Measurements from ENCODE around the gene CD200. TPM values are rescaled to one million over a fixed set of nuclear protein-coding genes. Genes with fewer than 3 reads are reported as not detected.
"Not testable (repeated sequence)": the region's sequence is repeated elsewhere in the genome, so short reads cannot be mapped to it uniquely, and the experiment has no call there.

Gene CD200
- polyA plus RNA-seq, 3 donors = 34.1 to 41.0 (median 37.6) TPM

DNA sequence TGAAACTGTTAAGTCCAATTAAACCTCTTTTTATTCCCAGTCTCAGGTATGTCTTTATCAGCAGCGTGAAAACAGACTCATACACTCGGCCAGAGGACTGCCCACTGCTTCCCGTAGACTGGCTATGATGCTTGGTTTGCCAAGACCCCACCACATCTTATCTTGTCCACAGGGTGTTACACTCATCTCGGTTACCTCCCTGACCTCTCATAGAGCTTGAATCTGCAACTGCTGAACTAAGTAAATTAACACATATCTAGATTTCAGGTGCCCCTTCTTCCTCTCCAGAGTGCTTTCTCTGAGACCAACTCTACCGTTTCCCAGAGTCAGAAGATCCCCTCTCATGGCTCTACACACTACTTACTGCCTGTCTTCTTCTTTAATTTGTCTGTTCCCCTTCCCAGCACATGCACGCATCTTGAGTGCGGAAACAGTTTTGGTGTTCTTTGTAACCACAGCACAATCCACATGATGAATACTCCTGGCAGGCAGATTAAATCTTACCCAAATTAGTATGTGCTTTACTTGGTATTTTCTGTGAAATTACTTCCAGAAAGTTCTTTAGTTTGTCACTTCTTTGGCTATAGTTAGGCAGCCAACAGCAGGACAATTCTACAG, 49.7 kb downstream of the CD200 start:
- DNase-seq = no peak

DNA sequence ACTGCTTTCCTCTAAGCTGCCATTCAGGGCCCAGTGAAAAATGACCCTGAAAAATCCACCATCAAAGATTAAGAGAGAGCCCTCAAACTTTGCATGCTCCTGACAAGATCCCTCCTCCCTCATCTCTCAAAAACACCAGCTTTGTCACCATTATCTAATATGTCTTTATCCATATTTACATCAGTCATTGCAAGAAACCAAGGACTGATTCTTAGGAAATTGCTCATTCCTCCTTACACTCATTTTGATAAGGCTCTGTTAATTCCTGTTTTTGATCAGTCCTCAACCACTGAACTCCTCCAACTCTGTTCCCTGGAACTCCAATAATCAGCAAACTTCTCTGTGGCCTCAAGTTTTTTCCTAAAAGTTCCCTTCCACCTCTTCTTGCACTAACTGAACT, 51.8 kb downstream of the CD200 start:
- DNase-seq = no peak

DNA sequence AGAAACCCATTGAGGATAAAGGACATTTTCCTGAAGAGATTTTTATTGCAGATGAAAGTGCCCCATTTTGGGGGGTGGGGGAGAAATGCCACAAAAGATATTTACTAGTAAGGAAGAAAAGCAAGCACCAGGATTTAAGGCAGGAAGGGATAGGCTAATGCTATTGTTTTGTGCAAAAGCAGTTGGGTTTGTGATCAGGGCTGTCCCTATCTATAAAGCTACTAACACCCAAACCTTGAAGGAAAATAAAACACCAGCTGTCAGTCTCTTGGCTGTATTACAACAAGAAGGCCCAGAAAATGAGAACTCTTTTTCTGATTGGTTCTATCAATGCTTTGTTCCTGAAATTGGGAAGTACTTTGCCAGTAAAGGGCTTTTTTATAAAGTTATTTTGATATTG, 56.0 kb downstream of the CD200 start:
- DNase-seq = no peak

DNA sequence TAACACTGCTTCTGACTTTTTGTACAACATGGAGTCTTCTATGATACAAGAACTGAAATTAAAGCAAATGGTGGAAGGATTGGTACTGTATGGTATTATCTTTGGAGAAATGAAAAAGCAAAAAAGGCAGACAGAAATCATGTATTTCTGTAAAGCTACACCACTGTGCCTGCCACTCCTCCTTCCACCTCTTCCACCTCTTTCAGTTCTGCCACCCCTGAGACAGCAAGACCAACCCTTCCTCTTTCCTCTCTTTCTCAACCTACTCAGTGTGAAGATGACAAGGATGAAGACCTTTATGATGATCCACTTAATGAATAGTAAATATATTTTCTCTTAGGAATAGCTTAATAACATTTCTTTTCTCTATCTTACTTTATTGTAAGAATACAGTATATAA, 57.0 kb downstream of the CD200 start:
- DNase-seq = no peak

DNA sequence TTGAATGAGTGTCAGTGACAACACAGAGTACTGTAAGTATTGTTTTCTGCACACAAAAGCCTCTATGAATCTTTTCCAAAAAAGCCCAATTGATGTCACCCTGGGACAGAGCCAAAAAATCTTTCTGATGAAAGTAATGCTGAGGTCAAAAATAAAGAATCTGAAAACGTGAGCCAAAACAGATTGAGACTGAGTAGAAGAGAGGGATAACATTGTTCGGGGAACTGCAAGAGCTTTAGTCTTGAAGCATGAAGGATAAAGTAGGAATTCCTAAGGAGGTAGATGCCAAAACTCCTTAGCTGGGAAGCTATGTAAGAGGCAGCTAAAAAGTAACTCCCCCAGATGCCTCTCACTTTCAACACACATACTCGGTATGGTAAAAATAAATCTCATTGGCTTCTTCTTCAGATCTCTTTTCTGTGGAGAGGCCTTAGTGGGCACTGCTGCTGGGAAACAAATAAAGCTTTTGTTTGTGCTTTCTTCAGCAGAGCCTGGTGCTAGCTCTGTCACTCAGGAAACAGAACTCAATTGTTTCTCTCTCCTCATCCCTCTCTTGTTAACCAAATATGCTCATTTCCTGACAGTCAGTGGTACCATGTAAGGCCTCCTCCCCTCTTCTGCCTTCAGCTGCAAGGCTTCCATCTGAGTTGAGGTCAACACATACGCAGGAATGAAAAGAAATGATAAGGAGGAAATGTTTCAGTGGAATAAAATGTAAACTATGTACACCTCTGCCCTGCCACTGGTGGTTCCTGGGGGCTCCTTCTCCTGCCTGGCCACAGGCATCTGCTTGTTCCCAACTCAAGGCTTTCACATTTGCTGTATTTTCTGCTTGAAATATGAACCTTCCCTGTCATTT, 58.1 kb downstream of the CD200 start:
- DNase-seq = no peak

DNA sequence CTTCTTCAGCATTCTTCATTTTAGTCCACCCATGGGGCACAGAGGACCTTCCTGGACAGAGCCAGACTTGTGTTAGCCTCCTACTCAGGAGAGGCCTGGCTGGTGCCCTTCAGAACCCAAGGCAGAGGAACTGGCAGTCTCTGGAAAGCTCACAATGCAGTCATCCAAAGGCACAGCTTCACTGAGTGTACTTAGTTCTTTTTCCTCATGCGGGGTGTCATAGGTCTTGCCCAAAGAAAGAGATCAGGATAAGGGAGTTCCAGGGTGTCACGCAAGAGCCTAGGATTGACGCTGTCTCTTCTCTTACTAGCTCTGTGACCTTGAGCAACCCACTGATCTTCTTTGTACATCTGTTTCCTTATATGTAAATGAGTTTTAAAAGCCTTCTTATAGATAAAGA, 58.7 kb downstream of the CD200 start:
- DNase-seq = no peak

DNA sequence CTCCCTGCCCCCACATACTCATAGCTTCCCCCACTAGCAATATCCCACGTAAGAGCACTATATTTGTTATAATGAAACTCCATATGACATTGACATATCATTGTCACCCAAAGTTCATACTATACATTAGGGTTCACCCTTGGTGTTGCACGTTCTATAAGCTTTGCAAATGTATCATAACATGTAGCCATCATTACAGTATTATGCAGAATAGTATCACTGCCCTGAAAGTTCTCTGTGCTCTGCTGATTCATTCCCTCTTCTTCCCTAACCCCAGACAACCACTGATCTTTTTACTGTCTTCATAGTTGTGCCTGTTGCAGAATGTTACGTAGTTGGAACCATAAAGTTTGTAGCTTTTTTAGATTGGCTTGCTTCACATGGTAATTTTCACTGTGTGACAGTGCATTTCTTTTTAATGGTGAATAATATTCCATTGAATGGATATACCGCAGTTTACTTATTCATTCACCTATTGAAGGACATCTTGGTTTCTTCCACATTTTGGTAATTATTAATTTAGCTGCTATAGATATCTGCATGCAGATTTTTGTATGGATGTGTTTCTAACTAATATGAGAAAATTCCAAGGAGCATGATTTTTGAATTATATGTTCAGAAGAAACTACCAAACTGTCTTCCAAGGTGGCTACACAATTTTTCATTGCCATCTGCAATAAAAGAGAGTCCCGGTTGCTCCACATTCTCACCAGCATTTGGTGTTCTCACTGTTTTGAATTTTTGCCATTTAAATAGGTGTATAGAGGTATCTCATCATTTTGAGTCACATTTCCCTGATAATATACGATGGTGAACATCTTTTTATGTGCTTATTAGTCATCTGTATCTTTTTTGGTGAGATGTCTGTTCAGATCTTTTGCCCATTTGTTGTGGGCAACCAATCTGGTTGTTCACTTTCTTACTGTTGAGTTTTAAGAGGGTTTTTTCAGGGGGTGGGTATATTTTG, 59.7 kb downstream of the CD200 start:
- DNase-seq = no peak

DNA sequence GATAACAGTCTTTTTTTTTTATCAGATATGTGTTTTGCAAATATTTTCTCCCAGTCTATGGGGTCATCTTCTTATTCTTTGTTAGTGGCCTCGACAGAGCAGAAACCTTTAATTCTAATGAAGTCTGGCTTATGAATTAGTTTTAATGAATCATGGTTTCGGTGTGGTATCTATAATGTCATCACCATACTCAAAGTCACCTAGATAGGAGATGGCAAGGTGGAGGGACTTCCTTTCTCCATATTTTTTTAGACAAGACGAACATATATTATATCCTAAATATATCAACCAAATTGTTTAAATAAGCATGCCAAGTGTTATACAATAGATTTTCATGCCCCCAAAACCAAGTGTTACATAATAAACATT, 60.4 kb downstream of the CD200 start:
- DNase-seq = no peak

DNA sequence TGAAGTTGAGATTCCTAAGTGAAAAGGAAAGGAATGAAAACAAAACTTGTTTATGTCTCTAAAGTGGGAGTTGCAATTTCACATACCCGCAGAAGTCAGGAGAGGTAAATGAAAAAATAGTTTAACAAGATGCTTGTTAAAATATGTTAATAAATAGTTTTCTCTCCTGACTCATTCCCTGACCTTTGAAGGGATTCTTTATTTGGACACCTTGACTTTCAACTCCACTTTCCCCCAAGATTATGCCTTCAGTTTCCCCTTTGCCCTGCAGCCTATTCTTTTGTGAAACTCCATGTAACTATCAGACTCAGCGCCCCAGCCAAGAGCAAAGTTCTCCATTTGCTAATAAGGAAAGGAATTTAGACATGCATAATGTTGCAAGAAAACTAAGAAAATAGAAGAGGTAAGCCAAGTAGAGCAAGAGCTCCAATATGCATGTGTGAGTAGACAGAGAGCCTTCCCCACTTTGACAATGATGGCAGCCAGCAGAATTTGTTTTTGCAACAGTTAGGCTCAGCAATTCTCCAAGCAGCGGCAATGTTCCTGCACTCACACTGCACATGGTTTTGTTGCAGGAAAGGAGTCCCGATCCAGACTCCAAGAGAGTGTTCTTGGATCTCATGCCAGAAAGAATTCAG, 61.2 kb downstream of the CD200 start:
- DNase-seq = no peak

DNA sequence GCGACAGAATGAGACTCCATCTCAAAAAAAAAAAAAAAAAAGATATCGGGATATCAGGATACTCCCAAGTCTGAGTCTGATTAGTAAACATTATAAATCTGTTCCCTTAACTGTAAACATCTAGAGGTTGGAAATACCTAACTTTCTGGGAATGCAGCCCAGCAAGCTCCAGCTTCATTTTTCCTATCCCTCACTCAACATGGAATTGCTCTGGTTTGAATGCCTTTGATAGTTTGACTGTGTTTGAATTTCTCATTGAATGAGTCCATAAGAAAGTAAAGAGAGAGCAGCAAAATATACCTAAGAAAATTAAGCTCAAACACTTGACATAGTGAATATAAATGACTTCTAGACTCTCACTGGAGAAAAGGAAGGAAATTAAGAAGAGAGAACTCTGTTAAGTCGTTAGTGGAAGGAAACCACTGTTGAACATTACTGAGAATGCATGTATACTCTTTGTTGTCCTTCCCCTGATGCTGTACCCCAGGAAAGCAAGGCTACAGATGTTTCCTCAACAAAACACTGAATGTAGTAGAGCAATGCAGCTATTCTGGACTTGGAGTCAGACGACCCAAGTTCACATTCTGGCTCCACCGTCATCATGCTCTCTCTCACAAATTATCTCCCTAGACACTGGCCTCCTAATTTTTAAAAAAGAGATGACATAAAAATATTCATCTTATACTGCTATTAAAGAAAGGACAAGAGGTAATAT, 62.4 kb downstream of the CD200 start:
- DNase-seq = no peak

DNA sequence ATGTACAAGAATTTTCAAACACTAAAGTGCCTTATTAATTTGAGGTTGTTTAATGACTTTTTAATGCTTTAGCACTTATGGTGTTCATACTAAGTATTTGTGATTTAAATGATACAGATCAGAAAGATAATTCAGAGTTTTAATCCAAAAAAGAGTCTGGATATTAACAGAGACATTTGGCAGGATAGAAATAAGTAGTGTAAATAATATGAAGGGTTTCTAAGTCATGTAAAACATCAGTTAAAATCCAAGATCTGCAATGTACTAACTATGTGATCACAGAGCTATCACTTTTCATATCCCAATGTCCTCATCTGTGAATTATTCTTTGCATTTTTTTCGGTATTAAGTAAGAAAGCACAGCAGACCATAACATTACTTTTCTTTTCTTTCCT, 62.9 kb downstream of the CD200 start:
- no peak for DNase-seq

DNA sequence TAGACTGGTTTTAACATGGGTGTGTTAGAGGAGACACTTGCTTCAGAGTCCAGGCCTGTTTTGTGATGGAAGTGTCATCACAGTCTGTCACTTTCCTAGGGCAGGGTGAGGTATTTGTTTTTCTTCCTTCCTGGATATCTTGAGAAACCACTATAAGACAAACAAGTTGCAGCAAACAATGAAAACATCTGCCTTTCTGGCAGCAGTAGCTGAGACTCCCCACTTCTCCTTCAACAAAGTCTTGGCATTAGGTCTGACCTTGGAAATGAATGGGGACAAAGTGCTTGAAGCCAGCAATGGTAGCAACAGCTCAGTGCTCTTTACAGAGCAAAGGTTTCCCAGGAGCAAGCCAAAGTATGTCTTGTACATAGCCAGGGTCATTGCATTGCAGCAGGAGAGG, 64.6 kb downstream of the CD200 start:
- DNase-seq = no peak

DNA sequence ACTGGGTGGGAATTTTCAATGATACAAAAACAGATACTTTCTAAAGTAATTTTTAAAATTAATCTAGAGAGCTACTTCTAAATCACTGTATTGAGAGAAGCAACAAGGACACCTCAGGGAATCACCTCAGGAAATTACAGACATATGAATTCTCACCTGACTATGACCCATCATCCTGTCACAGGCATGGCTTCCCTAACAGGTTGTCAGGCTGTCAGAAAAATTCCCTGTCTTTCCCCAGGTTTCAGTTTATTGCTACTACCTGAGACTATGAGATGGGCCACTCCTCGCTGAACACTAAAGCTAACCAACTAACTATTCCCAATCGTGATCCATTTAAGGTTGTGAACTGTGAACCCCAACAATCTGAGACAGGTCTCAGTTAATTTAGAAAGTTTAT, 66.1 kb downstream of the CD200 start:
- no peak for DNase-seq

DNA sequence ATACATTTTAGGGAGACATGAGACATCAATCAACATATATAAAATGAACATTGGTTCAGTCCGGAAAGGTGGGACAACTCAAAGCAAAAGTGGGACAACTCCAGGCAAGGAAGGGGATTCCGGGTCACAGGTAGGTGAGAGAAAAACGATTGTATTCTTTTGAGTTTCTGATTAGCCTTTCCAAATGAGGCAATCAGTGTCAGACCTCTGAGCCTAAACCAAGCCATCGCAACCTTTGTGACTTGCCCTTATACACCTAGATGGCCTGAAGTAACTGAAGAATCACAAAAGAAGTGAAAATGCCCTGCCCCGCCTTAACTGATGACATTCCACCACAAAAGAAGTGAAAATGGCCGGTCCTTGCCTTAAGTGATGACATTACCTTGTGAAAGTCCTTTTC, 66.6 kb downstream of the CD200 start:
- not testable (repeated sequence) for DNase-seq

DNA sequence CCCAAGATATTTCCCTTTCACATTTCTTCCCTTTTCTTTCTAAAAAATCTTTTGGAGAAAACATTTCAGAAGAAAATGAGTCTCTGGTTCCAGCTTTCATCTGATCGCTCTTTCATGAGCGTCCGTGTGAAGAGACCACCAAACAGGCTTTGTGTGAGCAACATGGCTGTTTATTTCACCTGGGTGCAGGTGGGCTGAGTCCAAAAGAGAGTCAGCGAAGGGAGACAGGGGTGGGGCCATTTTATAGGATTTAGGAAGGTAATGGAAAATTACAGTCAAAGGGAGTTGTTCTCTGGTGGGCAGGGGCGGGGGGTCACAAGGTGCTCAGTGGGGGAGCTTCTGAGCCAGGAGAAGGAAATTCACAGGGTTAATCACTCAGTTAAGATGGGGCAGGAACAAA, 67.4 kb downstream of the CD200 start:
- DNase-seq = not testable (repeated sequence)

DNA sequence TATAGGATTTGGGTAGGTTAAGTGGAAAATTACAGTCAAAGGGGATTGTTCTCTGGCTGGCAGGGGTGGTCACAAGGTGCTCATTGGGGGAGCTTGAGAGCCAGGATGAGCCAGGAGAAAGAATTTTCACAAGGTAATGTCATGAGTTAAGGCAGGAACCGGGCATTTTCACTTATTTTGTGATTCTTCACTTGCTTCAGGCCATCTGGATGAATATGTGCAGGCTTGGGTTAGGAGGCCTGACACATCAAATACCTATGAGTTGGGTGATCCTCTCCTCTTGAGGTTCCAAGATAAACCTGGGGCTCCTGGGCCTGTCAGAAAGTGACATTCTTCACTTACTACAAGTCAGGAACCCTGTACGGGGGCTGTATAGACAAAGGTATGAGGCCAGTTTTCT, 68.7 kb downstream of the CD200 start:
- no peak for DNase-seq

DNA sequence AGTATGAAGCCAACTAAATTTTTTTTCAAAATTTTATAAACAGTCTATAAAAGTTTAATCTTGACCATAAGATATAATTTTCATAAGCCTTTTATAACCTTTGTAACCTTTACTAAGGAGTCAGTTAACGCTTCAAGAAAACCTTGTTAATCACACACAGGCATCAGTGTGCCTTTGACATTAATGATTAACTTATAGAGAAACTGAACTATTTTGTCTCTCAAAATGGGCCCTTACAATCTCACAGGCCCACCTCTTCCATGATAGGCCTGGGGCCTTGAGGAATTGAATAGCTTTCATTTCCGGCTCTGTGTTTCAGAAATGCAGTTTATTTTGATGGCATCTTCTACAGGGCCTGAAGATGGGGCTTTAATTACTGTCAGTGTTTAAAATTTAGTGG, 70.1 kb downstream of the CD200 start:
- DNase-seq = no peak

DNA sequence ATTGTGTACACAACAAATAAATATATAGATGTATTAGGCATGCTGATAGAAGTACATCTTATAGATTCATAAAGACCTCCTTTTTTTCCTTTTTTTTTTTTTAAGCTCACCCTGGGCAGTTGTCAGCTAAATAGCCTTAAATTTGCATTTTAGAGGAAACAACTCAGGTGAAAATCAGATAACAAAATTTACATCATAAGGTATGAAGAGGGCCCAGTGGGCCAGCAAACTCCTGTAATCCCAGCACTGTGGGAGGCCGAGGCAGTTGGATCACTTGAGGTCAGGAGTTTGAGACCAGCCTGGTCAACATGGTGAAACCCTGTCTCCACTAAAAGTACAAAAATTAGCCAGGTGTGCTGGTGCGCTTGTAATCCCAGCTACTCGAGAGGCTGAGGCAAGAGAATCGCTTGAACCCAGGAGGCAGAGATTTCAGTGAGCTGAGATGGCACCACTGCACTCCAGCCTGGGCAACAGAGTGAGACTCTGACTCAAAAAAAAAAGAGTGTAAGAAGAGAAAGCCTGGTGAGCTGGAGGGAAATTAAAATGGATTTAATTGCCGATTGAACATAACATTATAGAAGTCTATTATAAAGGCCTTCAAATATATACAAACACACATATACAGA, 72.1 kb downstream of the CD200 start:
- DNase-seq = not testable (repeated sequence)

DNA sequence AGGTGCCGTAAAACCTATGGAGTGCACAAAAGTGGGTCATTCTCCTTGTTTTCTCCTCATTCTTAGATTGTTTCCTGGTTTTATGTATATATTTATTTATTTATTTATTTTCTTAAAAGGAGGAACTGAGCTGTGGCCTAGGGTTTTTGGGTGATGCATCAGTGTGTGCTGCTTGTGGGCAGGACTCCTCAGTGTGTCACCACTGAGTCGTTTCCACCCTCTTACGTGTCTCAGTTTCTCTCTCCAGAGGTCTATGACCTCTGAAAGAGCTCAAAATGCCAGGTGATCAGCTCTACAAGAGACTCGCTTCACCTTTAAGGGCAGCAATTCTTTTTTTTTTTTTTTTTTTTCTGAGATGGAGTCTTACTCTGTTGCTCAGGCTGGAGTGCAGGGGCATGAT, 72.9 kb downstream of the CD200 start:
- no peak for DNase-seq

DNA sequence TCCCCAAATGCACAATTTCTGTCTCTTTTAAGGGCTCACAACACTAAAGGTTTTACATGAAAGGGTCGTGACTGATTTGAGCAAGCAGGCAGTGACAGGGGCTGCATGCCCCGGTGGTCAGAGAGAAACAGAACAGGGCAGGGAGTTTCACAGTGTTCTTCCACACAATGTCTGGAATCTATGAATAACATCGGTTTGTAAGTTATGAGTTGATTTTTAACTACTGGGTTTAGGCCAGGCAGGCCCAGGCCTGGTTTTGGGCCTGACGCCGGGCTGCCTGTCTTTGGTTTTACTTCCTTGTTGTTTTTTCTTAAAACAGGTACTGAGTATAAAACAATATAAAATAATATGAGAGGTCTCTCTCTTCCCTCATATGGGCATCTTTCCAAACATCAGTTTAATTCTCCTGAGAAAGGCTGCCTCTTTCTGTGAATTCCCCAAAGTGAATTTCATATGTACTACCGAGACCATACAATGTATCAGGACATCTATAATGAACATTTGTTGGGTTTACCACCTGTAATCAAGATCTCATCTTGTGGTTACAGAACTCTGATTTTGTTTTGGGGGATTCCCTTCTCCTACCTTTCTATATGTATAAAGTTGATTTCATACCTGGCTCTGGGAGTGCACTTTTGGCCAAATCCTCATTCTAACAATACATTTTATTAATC, 74.4 kb downstream of the CD200 start:
- DNase-seq = no peak
